ENCODE measurements around the gene EEF2KMT. TPM values are rescaled to one million over a fixed set of nuclear protein-coding genes. Genes with fewer than 3 reads are reported as not detected.

Gene EEF2KMT
- total and polyA plus RNA-seq, 2 of the 13 experiments (the other 11 are each of a cell fraction or from before 2014, with no cell fraction given), result 10.7 to 26.9 TPM

GRCh38 chr16:5035909-5036227, 61.7 kb downstream of the EEF2KMT start (continued):
- TF ChIP-seq TCF7L2 (IDR thresholded peaks at IDR 0.05; ENCODE audit: low read depth, low read length) (no peak), HOXA9 (CRISPR knock-in tag; IDR thresholded peaks at IDR 0.05; ENCODE audit: borderline replicate concordance) (no peak), NPAS2 (CRISPR knock-in tag; IDR thresholded peaks at IDR 0.05; ENCODE audit: borderline replicate concordance) (no peak), TIGD3 (CRISPR knock-in tag; IDR thresholded peaks at IDR 0.05; ENCODE audit: borderline replicate concordance) (no peak), BCL3 (CRISPR knock-in tag; IDR thresholded peaks at IDR 0.05) (no peak), ZNF235 (CRISPR knock-in tag; IDR thresholded peaks at IDR 0.05; ENCODE audit: borderline replicate concordance) (0 out of 2 replicates have a peak, but pooled peaks have one; percentile 83), ZNF205 (CRISPR knock-in tag; IDR thresholded peaks at IDR 0.05) (no peak), ZNF609 (CRISPR knock-in tag; IDR thresholded peaks at IDR 0.05; ENCODE audit: borderline replicate concordance) (no peak), HMGXB4 (CRISPR knock-in tag; IDR thresholded peaks at IDR 0.05; ENCODE audit: borderline replicate concordance in 1 of 2, low read depth in 1 of 2) (no peak), HMGA1 (CRISPR knock-in tag; conservative IDR thresholded peaks at IDR 0.05) (no peak), TERF1 (CRISPR knock-in tag; IDR thresholded peaks at IDR 0.05) (0 out of 2 replicates have a peak, but pooled peaks have one; percentile 39), HNF4A (CRISPR knock-in tag; IDR thresholded peaks at IDR 0.05) (no peak), ATF3 (CRISPR knock-in tag; IDR thresholded peaks at IDR 0.05) (no peak), ATF7 (IDR thresholded peaks at IDR 0.05) (peak; percentile 69), ATF7 (CRISPR knock-in tag; IDR thresholded peaks at IDR 0.05) (no peak), ZFP82 (CRISPR knock-in tag; IDR thresholded peaks at IDR 0.05; ENCODE audit: borderline replicate concordance) (no peak), MED8 (CRISPR knock-in tag; IDR thresholded peaks at IDR 0.05; ENCODE audit: insufficient replicate concordance) (no peak), JDP2 (CRISPR knock-in tag; IDR thresholded peaks at IDR 0.05; ENCODE audit: borderline replicate concordance) (no peak), ZNF891 (CRISPR knock-in tag; IDR thresholded peaks at IDR 0.05) (no peak)
